ENCODE data around the gene ADGRG2.

Gene ADGRG2

DNA sequence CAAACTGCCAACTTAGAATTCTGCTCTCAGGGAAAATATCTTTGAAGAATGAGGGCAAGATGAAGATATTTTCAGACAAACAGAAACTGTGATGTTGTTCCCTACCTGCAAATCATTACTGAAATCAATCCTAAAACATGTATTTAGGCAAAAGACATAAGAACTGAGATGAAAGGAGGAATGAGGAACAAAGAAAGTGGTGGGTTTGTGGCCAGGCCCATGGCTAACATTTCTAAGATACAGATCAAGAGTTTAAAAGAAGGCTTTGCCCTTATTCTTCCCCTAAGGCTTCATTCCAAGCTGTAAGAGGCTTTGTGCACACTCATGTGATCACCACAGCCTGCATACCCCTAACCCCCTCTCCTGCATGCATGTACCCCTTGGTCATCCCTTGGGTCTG, 46.5 kb downstream of the ADGRG2 start:
- TF ChIP-seq EGR1 (IDR thresholded peaks at IDR 0.05) = no peak
- TF ChIP-seq FOXM1 (IDR thresholded peaks at IDR 0.05; ENCODE audit: borderline replicate concordance, low read depth) = no peak
- TF ChIP-seq YY1 (IDR thresholded peaks at IDR 0.05; ENCODE audit: low read depth) = no peak
- TF ChIP-seq TEAD4 (IDR thresholded peaks at IDR 0.05) = no peak
- TF ChIP-seq, protein P1, sequence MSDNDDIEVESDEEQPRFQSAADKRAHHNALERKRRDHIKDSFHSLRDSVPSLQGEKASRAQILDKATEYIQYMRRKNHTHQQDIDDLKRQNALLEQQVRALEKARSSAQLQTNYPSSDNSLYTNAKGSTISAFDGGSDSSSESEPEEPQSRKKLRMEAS (IDR thresholded peaks at IDR 0.05) = no peak
- TF ChIP-seq TAF1 (IDR thresholded peaks at IDR 0.05; ENCODE audit: low read depth) = no peak
- TF ChIP-seq CREB1 (IDR thresholded peaks at IDR 0.05; ENCODE audit: low read depth) = no peak
- no peak for TF ChIP-seq RAD21 (IDR thresholded peaks at IDR 0.05; ENCODE audit: low read depth)
- no peak for TF ChIP-seq TCF12 (IDR thresholded peaks at IDR 0.05; ENCODE audit: low read depth)
- no peak for TF ChIP-seq NFIC (IDR thresholded peaks at IDR 0.05)
- TF ChIP-seq ZBTB7A (IDR thresholded peaks at IDR 0.05; ENCODE audit: low read depth) = no peak
- TF ChIP-seq EP300 (IDR thresholded peaks at IDR 0.05; ENCODE audit: borderline replicate concordance) = no peak
- TF ChIP-seq, protein P2, sequence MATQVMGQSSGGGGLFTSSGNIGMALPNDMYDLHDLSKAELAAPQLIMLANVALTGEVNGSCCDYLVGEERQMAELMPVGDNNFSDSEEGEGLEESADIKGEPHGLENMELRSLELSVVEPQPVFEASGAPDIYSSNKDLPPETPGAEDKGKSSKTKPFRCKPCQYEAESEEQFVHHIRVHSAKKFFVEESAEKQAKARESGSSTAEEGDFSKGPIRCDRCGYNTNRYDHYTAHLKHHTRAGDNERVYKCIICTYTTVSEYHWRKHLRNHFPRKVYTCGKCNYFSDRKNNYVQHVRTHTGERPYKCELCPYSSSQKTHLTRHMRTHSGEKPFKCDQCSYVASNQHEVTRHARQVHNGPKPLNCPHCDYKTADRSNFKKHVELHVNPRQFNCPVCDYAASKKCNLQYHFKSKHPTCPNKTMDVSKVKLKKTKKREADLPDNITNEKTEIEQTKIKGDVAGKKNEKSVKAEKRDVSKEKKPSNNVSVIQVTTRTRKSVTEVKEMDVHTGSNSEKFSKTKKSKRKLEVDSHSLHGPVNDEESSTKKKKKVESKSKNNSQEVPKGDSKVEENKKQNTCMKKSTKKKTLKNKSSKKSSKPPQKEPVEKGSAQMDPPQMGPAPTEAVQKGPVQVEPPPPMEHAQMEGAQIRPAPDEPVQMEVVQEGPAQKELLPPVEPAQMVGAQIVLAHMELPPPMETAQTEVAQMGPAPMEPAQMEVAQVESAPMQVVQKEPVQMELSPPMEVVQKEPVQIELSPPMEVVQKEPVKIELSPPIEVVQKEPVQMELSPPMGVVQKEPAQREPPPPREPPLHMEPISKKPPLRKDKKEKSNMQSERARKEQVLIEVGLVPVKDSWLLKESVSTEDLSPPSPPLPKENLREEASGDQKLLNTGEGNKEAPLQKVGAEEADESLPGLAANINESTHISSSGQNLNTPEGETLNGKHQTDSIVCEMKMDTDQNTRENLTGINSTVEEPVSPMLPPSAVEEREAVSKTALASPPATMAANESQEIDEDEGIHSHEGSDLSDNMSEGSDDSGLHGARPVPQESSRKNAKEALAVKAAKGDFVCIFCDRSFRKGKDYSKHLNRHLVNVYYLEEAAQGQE (IDR thresholded peaks at IDR 0.05; ENCODE audit: low read depth) = no peak
- TF ChIP-seq, protein P3, sequence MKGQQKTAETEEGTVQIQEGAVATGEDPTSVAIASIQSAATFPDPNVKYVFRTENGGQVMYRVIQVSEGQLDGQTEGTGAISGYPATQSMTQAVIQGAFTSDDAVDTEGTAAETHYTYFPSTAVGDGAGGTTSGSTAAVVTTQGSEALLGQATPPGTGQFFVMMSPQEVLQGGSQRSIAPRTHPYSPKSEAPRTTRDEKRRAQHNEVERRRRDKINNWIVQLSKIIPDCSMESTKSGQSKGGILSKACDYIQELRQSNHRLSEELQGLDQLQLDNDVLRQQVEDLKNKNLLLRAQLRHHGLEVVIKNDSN (IDR thresholded peaks at IDR 0.05) = no peak
- TF ChIP-seq CEBPB (IDR thresholded peaks at IDR 0.05) = no peak

DNA sequence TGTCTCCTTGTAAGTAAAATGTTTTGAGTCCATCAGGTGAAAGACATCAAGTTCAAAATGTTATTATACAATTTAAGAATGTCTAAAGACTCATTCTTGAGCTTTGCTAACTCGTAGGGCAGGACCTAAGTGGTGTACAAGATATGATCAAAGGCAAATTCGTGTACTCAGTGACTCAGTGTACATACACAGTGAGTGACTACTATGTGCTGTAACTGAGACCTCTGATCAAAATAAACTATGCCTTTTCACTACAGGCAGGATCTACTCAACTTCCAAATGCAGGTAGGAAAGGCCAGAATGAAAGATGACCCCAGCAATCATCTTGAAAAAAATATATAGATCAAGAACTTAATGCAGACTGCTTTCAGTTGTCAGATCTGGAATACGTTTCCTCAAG, 49.9 kb downstream of the ADGRG2 start:
- TF ChIP-seq RAD21 (IDR thresholded peaks at IDR 0.05; ENCODE audit: low read depth) = no peak
- TF ChIP-seq, protein P1 (IDR thresholded peaks at IDR 0.05) = no peak
- TF ChIP-seq YY1 (IDR thresholded peaks at IDR 0.05; ENCODE audit: low read depth) = no peak
- TF ChIP-seq CEBPB (IDR thresholded peaks at IDR 0.05) = no peak
- TF ChIP-seq TAF1 (IDR thresholded peaks at IDR 0.05; ENCODE audit: low read depth) = no peak
- TF ChIP-seq ZBTB7A (IDR thresholded peaks at IDR 0.05; ENCODE audit: low read depth) = no peak
- no peak for TF ChIP-seq EP300 (IDR thresholded peaks at IDR 0.05; ENCODE audit: borderline replicate concordance)
- no peak for TF ChIP-seq TCF12 (IDR thresholded peaks at IDR 0.05; ENCODE audit: low read depth)
- TF ChIP-seq, protein P2 (IDR thresholded peaks at IDR 0.05; ENCODE audit: low read depth) = no peak
- no peak for TF ChIP-seq EGR1 (IDR thresholded peaks at IDR 0.05)
- no peak for TF ChIP-seq FOXM1 (IDR thresholded peaks at IDR 0.05; ENCODE audit: borderline replicate concordance, low read depth)
- TF ChIP-seq CREB1 (IDR thresholded peaks at IDR 0.05; ENCODE audit: low read depth) = no peak
- TF ChIP-seq, protein P3 (IDR thresholded peaks at IDR 0.05) = no peak
- no peak for TF ChIP-seq TEAD4 (IDR thresholded peaks at IDR 0.05)
- no peak for TF ChIP-seq NFIC (IDR thresholded peaks at IDR 0.05)

DNA sequence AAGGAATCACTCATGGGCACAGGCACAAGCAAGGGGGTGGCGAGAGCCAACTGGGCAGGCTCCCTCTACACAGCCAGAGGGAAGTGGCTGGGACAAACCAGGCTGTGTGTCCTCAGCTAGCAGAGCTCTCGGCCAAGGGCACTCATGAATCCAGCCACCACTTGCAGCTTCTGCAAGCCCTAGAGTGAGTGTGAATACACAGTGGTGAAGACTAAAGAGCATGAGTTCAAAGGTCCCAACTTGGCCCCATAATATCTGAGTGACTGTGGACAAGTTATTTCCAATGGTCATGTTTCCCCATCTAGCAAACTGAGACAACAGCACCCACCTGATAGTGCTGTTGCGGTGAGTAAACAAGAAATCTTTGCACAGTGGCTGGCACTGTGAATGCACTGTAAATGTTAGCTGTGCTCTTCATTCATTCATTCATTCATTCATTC, 51.7 kb downstream of the ADGRG2 start:
- TF ChIP-seq YY1 (IDR thresholded peaks at IDR 0.05; ENCODE audit: low read depth) (no peak), RAD21 (IDR thresholded peaks at IDR 0.05; ENCODE audit: low read depth) (no peak), TAF1 (IDR thresholded peaks at IDR 0.05; ENCODE audit: low read depth) (no peak), CEBPB (IDR thresholded peaks at IDR 0.05) (no peak), ZBTB7A (IDR thresholded peaks at IDR 0.05; ENCODE audit: low read depth) (no peak), CREB1 (IDR thresholded peaks at IDR 0.05; ENCODE audit: low read depth) (no peak), NFIC (IDR thresholded peaks at IDR 0.05) (no peak), FOXM1 (IDR thresholded peaks at IDR 0.05; ENCODE audit: borderline replicate concordance, low read depth) (no peak), EP300 (IDR thresholded peaks at IDR 0.05; ENCODE audit: borderline replicate concordance) (no peak), EGR1 (IDR thresholded peaks at IDR 0.05) (no peak), TCF12 (IDR thresholded peaks at IDR 0.05; ENCODE audit: low read depth) (no peak)
- TF ChIP-seq, protein P2 (IDR thresholded peaks at IDR 0.05; ENCODE audit: low read depth) = no peak
- TF ChIP-seq, protein P3 (IDR thresholded peaks at IDR 0.05) = no peak
- TF ChIP-seq, protein P1 (IDR thresholded peaks at IDR 0.05) = no peak
